NK-92 (cell line): ENCODE measurements around the gene RABGAP1.

Experiments
- DNase-seq: peaks from one replicate; lab custom pipeline; 2025; ENCODE audit not compliant: unreplicated experiment; lab: John Stamatoyannopoulos, UW

Gene RABGAP1

DNA sequence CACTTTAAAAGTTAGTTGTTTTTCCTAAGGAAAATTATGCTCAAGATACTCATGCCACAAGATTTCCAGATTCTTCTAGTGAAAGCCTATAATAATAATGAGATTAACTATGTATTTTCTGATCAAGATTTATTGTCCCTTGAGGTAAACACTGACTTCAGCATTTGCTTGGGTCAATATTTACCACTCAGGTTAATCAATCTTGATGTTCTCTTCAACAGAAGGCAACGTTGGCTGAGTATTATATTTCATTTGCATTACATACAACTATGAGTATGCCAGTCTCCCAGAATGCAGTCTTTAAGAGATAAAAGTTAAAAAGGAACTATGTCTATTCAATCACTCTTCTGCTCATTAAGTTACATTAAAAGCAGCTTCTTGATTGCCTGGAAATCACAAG lies 208.2 kb downstream of the RABGAP1 start:
- no peak for DNase-seq

DNA sequence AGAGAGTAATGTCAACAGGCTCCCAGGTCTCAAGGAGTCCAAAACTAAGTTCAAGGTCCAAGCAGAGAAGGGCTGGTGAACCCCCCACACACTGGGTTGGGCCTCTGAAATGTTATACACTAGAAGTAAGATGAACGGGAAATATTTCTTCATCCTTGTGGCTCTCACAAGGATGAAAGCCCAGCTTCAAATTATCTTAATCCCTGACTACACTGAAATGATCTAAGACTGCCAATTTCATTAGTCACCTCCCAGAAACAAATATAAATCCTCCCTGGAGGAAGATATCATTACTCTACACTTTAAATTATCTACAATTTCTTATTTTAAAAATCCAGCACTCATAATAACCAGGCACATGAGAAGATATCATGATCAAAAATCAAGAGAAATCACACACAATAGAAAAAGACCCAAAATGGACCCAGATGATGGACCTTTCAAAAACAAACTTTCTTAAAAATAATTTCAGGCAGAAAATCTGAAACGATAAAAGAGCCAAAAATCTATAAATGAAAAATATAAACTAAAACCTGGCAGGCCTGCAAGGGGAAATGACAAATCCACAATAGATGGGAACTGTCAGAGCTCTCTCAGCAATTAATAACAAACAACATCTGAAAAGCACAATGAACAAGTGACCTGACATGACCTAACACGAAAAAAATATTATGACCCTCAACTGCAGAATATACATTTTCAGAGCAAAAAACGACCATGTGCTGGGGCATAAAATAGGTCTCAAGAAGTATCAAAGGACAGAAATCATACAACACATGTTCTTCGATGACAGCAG lies 210.1 kb downstream of the RABGAP1 start:
- no peak for DNase-seq
